ENCODE results near the gene QRICH2.
A peak's percentile ranks its signal among the peaks of the same experiment; 100 is the strongest.
"Not testable (repeated sequence)": the region's sequence is repeated elsewhere in the genome, so short reads cannot be mapped to it uniquely, and the experiment has no call there.

Gene QRICH2

GRCh38 chr17:76307966-76308338, at the start of gene QRICH2:
Gene QRICH2, minus strand, starts transcription at chr17:76308276. Its CDS starts 278 bp downstream, at chr17:76307998.
- no peak for DNase-seq

- no peak for DNase-seq
These were observed 49.6 kb upstream of the QRICH2 start for GRCh38 chr17:76357597-76358158.

- no peak for DNase-seq
These were observed 48.9 kb upstream of the QRICH2 start for GRCh38 chr17:76356803-76357456.

GRCh38 chr17:76354747-76355310, 46.8 kb upstream of the QRICH2 start:
- DNase-seq: peak; percentile 97

GRCh38 chr17:76354317-76354729, 46.2 kb upstream of the QRICH2 start:
- DNase-seq: no peak

- peak; percentile 97 for DNase-seq
These were observed 45.7 kb upstream of the QRICH2 start, which contains the start of gene PRPSAP1 for GRCh38 chr17:76353599-76354316. Gene PRPSAP1, minus strand, starts transcription at chr17:76353916. Its CDS starts 213 bp downstream, at chr17:76353703.

- peak; percentile 25 for DNase-seq
These were observed 45.0 kb upstream of the QRICH2 start for GRCh38 chr17:76353004-76353598.

- no peak for DNase-seq
These were observed 43.5 kb upstream of the QRICH2 start for GRCh38 chr17:76351526-76352071.

- no peak for DNase-seq
These were observed 42.4 kb upstream of the QRICH2 start for GRCh38 chr17:76350463-76350862.

- not testable (repeated sequence) for DNase-seq
These were observed 38.9 kb upstream of the QRICH2 start for GRCh38 chr17:76346936-76347335.

- DNase-seq: peak; percentile 92
These were observed 37.4 kb upstream of the QRICH2 start for GRCh38 chr17:76345377-76345974.

GRCh38 chr17:76343106-76343505, 35.0 kb upstream of the QRICH2 start:
- no peak for DNase-seq

GRCh38 chr17:76341301-76341700, 33.2 kb upstream of the QRICH2 start:
- DNase-seq: no peak

GRCh38 chr17:76337413-76337777, 29.3 kb upstream of the QRICH2 start:
- no peak for DNase-seq

GRCh38 chr17:76336756-76337412, 28.8 kb upstream of the QRICH2 start:
- no peak for DNase-seq

- DNase-seq: no peak
These were observed 27.8 kb upstream of the QRICH2 start for GRCh38 chr17:76335716-76336381.

GRCh38 chr17:76333673-76334505, 25.8 kb upstream of the QRICH2 start:
- DNase-seq: no peak

GRCh38 chr17:76331083-76331482, 23.0 kb upstream of the QRICH2 start:
- DNase-seq: no peak

GRCh38 chr17:76329664-76330063, 21.6 kb upstream of the QRICH2 start:
- no peak for DNase-seq

- no peak for DNase-seq
These were observed 19.6 kb upstream of the QRICH2 start for GRCh38 chr17:76327696-76328095.

GRCh38 chr17:76326306-76326705, 18.2 kb upstream of the QRICH2 start:
- no peak for DNase-seq

Measured in OCI-M1 (cell line).